Heart left ventricle (tissue), 16 donors: ENCODE measurements around the gene FOXP1. TPM values are rescaled to one million over a fixed set of nuclear protein-coding genes. Genes with fewer than 3 reads are reported as not detected.

Source experiments
- ATAC-seq, 4 donors: fragments of 200-7000 bp; cut with Tn5 transposase; one replicate each; pipeline ENCODE4 v1.9.1; 2020 to 2022; ENCODE audit warnings: moderate library complexity in 4 of 4, mild to moderate bottlenecking in 3 of 4, moderate number of reproducible peaks in 1 of 4
- DNase-seq, 5 donors: peaks; one replicate each; pipeline ENCODE4 v3.0.0-alpha.2; 2020
- H3K27ac ChIP-seq, 12 donors: fragments of 200-600 bp; sonication (generic) in 4 of 12; one replicate each; pipeline versions ENCODE4 v1.5.0 to v1.8.0; 2016 to 2022; ENCODE audit warnings: mild to moderate bottlenecking in 2 of 12
- H3K27me3 ChIP-seq, 9 donors: fragments of 200-600 bp; sonication (generic) in 2 of 9; one replicate each; pipeline versions ENCODE4 v1.5.1 to v1.8.0; 2016 to 2022; ENCODE audit warnings: mild to moderate bottlenecking in 3 of 9
- H3K36me3 ChIP-seq, 9 donors: fragments of 200-600 bp; sonication (generic) in 2 of 9; one replicate each; pipeline versions ENCODE4 v1.5.0 to v1.8.0; 2018 to 2022; ENCODE audit warnings: mild to moderate bottlenecking in 2 of 9
- H3K4me1 ChIP-seq, 12 donors: fragments of 200-600 bp; sonication (generic) in 4 of 12; one replicate each; pipeline versions ENCODE4 v1.5.0 to v1.8.0; 2016 to 2022; ENCODE audit warnings: mild to moderate bottlenecking in 3 of 12
- H3K4me3 ChIP-seq, 12 donors: fragments of 200-600 bp; sonication (generic) in 4 of 12; one replicate each; pipeline versions ENCODE4 v1.5.0 to v1.8.0; 2017 to 2022; ENCODE audit warnings: mild to moderate bottlenecking in 9 of 12, moderate library complexity in 4 of 12
- H3K9me3 ChIP-seq, 12 donors: fragments of 200-600 bp; sonication (generic) in 4 of 12; one replicate each; pipeline versions ENCODE4 v1.5.0 to v1.8.0; 2016 to 2022; ENCODE audit warnings: mild to moderate bottlenecking in 1 of 12
- CTCF ChIP-seq, 12 donors: fragments of 200-600 bp; sonication (generic) in 4 of 12; IDR thresholded peaks; one replicate each; pipeline versions ENCODE4 v1.5.0 to v1.8.0; 2018 to 2022; ENCODE audit warnings: antibody characterized with exemption in 12 of 12, mild to moderate bottlenecking in 5 of 12
- POLR2A ChIP-seq, 2 donors: fragments of 450-650 bp; IDR thresholded peaks; one replicate each; pipeline ENCODE4 v1.6.1; 2017; ENCODE audit warnings: antibody characterized with exemption in 2 of 2, mild to moderate bottlenecking in 2 of 2, moderate library complexity in 2 of 2
- WGBS, 4 donors: extraction: QIAGEN DNeasy Blood & Tissue Kit in 2 of 4; methylation state at CpG; one replicate each; pipeline versions ENCODE4 v1.1.5 to v1.1.7; 2013 to 2018; 5-methylcytosine and 5-hydroxymethylcytosine counted together
- intact Hi-C, 10 donors: fragments of 100-400 bp; cut with DNase I; formaldehyde crosslinking; loops; one replicate each; pipeline versions ENCODE4 v1.11.1 to v1.14.2; 2022
- polyA plus RNA-seq, 2 donors: library from polyadenylated mRNA; stranded (reverse); fragments of 200-250 nt; gene quantifications; one replicate each; pipeline ENCODE4 v1.2.3, GENCODE V29; 2013
- total RNA-seq, 9 donors: library from RNA; depleted of rRNA in 2 of 9; stranded (reverse); fragments of >200 nt in 2 of 9; fragmentation: NEBNext Ultra II Directional in 3 of 9; extraction: Animal tissue kit (Norgen Biotek cat#: 25700) in 3 of 9; gene quantifications; one replicate each; pipeline versions ENCODE4 v1.1.0 to v1.2.4, GENCODE V29; 2016 to 2023
- donor health status: ischemic (EF 13 %, LVEDD 7.1; RV severe dilation, severe dysfunction).
- donor health status: healthy with polysubstance abuse.
- donor health status: DM: no; HTN: yes; CAD: no.
- donor health status: DM: no; HTN: no; CAD: no.
- donor health status: ischemic (EF 25% LVEDD 6.9; RV normal size, moderate dysfunction).
- donor health status: ischemic (EF 25% LVEDD 5.7; RV mildly dilated, moderate dysfunction).
- donor health status: healthy.
- donor health status: DM: yes; HTN: yes; CAD: no.
- donor health status: ischemic (EF 35%, LVEDD 5.7; RV mildly dilated, moderate dysfunction).
- donor health status: nonischemic (EF 11% LVEDD 7.7; RV severe dilation, severe dysfunction).
- donor health status: DM: yes; HTN: yes; CAD: no.
- donor health status: PGD.
- donor health status: ischemic (EF 29% LVEDD 5.4; RV normal size, mild dysfunction).
- donor health status: nonischemic (EF 23%, LVEDD 6.1; RV moderate dilation, normal function).

The FOXP1 gene
- total and polyA plus RNA-seq, 11 donors = 14.9 to 67.8 (median 41.1) TPM

GRCh38 chr3:71269906-71270305, 313.6 kb downstream of the FOXP1 start:
- no peak for DNase-seq
- no peak overlapping the region for H3K4me3 ChIP-seq
- ATAC-seq = no peak
- TF ChIP-seq POLR2A (IDR thresholded peaks at IDR 0.05) = no peak
- no peak for TF ChIP-seq CTCF (IDR thresholded peaks at IDR 0.05)
- 79 to 87% (median 82%) methylated on average over 8 of the region's 8 CpGs for WGBS, 4 donors
- H3K27ac ChIP-seq = no peak overlapping the region
- intact Hi-C loops = no loop called here
- no peaks in the 10 kb centered on the region for H3K9me3 ChIP-seq
- H3K27me3 ChIP-seq = no peaks in the 10 kb centered on the region
- no peaks in the 10 kb centered on the region for H3K36me3 ChIP-seq
- no peaks in the 10 kb centered on the region for H3K4me1 ChIP-seq

GRCh38 chr3:71268462-71268999, 315.0 kb downstream of the FOXP1 start:
- 96 to 98% (median 97%) methylated on average over 5 of the region's 5 CpGs for WGBS, 4 donors
- Histone ChIP-seq H3K4me3 (no peak overlapping the region), H3K4me1 (no peaks in the 10 kb centered on the region), H3K9me3 (no peaks in the 10 kb centered on the region), H3K27ac (no peak overlapping the region), H3K27me3 (no peaks in the 10 kb centered on the region), H3K36me3 (no peaks in the 10 kb centered on the region)
- ATAC-seq = no peak
- no peak for TF ChIP-seq POLR2A (IDR thresholded peaks at IDR 0.05)
- TF ChIP-seq CTCF (IDR thresholded peaks at IDR 0.05) = no peak
- DNase-seq = no peak
- intact Hi-C loops = no loop called here

GRCh38 chr3:71266875-71267274, 316.7 kb downstream of the FOXP1 start:
- Histone ChIP-seq H3K9me3 (no peaks in the 10 kb centered on the region), H3K4me1 (peaks cover 0 to 9% (median 0%) of the 10 kb centered on the region in 12 donors), H3K4me3 (no peak overlapping the region), H3K36me3 (no peaks in the 10 kb centered on the region), H3K27me3 (no peaks in the 10 kb centered on the region), H3K27ac (no peak overlapping the region)
- TF ChIP-seq POLR2A (IDR thresholded peaks at IDR 0.05) (no peak), CTCF (IDR thresholded peaks at IDR 0.05) (no peak)
- DNase-seq (no peak), ATAC-seq (no peak)
- WGBS, 4 donors = 89 to 100% (median 93%) methylated on average over 1 of the region's 1 CpG
- intact Hi-C loops = no loop called here

DNA sequence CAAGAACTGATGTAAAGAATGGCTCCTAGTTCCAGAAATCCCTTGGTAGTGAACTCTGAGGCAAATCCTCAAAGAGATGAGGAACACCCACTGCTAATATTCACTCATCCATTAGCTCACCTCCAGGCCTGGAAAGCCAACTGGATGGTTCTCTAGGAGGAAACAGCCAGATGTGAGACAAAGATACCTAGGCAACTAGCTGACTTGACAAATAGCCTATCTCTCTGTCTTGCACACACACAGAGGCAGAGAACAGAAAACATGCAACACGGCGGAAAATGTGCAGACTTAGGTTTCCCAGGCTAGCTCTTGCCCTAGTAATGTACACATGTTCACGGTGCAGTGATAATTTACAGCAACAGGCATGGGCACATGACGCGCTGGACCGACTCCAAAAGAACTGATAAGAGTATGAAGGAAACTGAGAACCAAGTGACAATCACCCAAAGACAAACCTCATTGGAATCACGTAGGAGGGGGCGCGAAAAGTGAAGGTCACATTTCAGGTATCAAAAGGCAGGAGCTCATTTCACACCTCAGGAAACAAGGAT, 318.1 kb downstream of the FOXP1 start:
- intact Hi-C loops = no loop called here
- no peaks in the 10 kb centered on the region for H3K27me3 ChIP-seq
- DNase-seq (no peak), ATAC-seq (no peak)
- no peaks in the 10 kb centered on the region for H3K36me3 ChIP-seq
- TF ChIP-seq CTCF (IDR thresholded peaks at IDR 0.05) (no peak), POLR2A (IDR thresholded peaks at IDR 0.05) (no peak)
- H3K4me3 ChIP-seq = no peak overlapping the region
- peaks cover 0 to 9% (median 0%) of the 10 kb centered on the region in 12 donors for H3K4me1 ChIP-seq
- no peak overlapping the region for H3K27ac ChIP-seq
- 65 to 80% (median 73%) methylated on average over 9 of the region's 9 CpGs for WGBS, 4 donors
- no peaks in the 10 kb centered on the region for H3K9me3 ChIP-seq
